ENCODE results near the gene UBR1. TPM values are rescaled to one million over a fixed set of nuclear protein-coding genes. Genes with fewer than 3 reads are reported as not detected.
"Not testable (repeated sequence)": the region's sequence is repeated elsewhere in the genome, so short reads cannot be mapped to it uniquely, and the experiment has no call there.

UBR1 gene
- total RNA-seq, 2 donors from 2014 or later: 27.2 to 28.0 TPM

GRCh38 chr15:42911058-42911592, 194.7 kb downstream of the UBR1 start:
- DNase-seq (ENCODE audit: low spot score): no peak
- Histone ChIP-seq H3K4me3 (no peak overlapping the region), H3K9me3 (no peaks in the 10 kb centered on the region), H3K36me3 (no peaks in the 10 kb centered on the region), H3K27ac (no peak overlapping the region), H3K27me3 (replicated peaks; ENCODE audit: insufficient read depth) (no peaks in the 10 kb centered on the region), H3K4me1 (replicated peaks) (no peaks in the 10 kb centered on the region)
- TF ChIP-seq POLR2AphosphoS5 (IDR thresholded peaks at IDR 0.05): no peak
- no peak for TF ChIP-seq CTCF (IDR thresholded peaks at IDR 0.05)
- no peak for TF ChIP-seq POLR2A (IDR thresholded peaks at IDR 0.05)
- intact Hi-C loops (cut with DNase I): no loop called here
- WGBS: 94% methylated on average over 5 of the region's 5 CpGs

- H3K36me3 ChIP-seq: no peaks in the 10 kb centered on the region
- H3K4me1 ChIP-seq (replicated peaks): no peaks in the 10 kb centered on the region
- TF ChIP-seq CTCF (IDR thresholded peaks at IDR 0.05) (no peak), POLR2AphosphoS5 (IDR thresholded peaks at IDR 0.05) (no peak), POLR2A (IDR thresholded peaks at IDR 0.05) (no peak)
- WGBS: 79% methylated on average over 2 of the region's 2 CpGs
- intact Hi-C loops (cut with DNase I): no loop called here
- no peak for DNase-seq (ENCODE audit: low spot score)
- H3K27ac ChIP-seq: no peak overlapping the region
- no peak overlapping the region for H3K4me3 ChIP-seq
- H3K9me3 ChIP-seq: no peaks in the 10 kb centered on the region
- H3K27me3 ChIP-seq (replicated peaks; ENCODE audit: insufficient read depth): no peaks in the 10 kb centered on the region
These were observed 197.3 kb downstream of the UBR1 start for GRCh38 chr15:42908538-42908937.

- no peak overlapping the region for H3K4me3 ChIP-seq
- H3K4me1 ChIP-seq (replicated peaks): no peaks in the 10 kb centered on the region
- WGBS: 84% methylated on average over 5 of the region's 5 CpGs
- no peaks in the 10 kb centered on the region for H3K36me3 ChIP-seq
- no peak for DNase-seq (ENCODE audit: low spot score)
- intact Hi-C loops (cut with DNase I): no loop called here
- no peaks in the 10 kb centered on the region for H3K9me3 ChIP-seq
- no peaks in the 10 kb centered on the region for H3K27me3 ChIP-seq (replicated peaks; ENCODE audit: insufficient read depth)
- no peak overlapping the region for H3K27ac ChIP-seq
- TF ChIP-seq POLR2A (IDR thresholded peaks at IDR 0.05) (no peak), CTCF (IDR thresholded peaks at IDR 0.05) (no peak), POLR2AphosphoS5 (IDR thresholded peaks at IDR 0.05) (no peak)
These were observed 202.2 kb downstream of the UBR1 start for GRCh38 chr15:42903388-42904324.

- H3K27ac ChIP-seq; H3K4me1 ChIP-seq (replicated peaks); H3K4me3 ChIP-seq; H3K36me3 ChIP-seq; intact Hi-C loops (cut with DNase I); H3K9me3 ChIP-seq; H3K27me3 ChIP-seq (replicated peaks; ENCODE audit: insufficient read depth); DNase-seq (ENCODE audit: low spot score): not testable (repeated sequence)
- 100% methylated on average over 1 of the region's 1 CpG for WGBS
These were observed 211.9 kb downstream of the UBR1 start for GRCh38 chr15:42893911-42894310.

Small RNA genes within 50 kb of the gene (small RNA-seq; reads per million reads assigned to genes)
- gene AC068724.2: 0 reads per million in 2 donors

Other genes with a start within 250 kb of the UBR1 start
- 10 to 100 TPM; 20.4 to 30.3 TPM for gene TTBK2, start 185.3 kb downstream of the UBR1 start, total RNA-seq
- 10 to 100 TPM; 34.4 to 35.4 TPM for gene TMEM62, start 27.5 kb upstream of the UBR1 start, total RNA-seq
- gene CCNDBP1, start 79.4 kb upstream of the UBR1 start, total RNA-seq: 10 to 100 TPM; 63.6 to 91.9 TPM
- gene EPB42, start 115.0 kb upstream of the UBR1 start, total RNA-seq: 1 to 10 TPM in 1 of 2 donors, not detected in 1; 1.4 TPM
- gene TGM5, start 160.9 kb upstream of the UBR1 start, total RNA-seq: 10 to 100 TPM in 1 of 2 donors, 1 to 10 TPM in 1; 1.6 to 11.3 TPM
- 1 to 10 TPM in 1 of 2 donors, not detected in 1; 2.7 TPM for gene TGM7, start 196.2 kb upstream of the UBR1 start, total RNA-seq
- gene LCMT2, start 224.5 kb upstream of the UBR1 start, total RNA-seq: 1 to 10 TPM; 6.8 to 7.4 TPM

Measured in prostate gland (tissue), 2 donors.